ENCODE data around the gene PFKFB3.
A peak's percentile ranks its signal among the peaks of the same experiment; 100 is the strongest.

PFKFB3 gene

GRCh38 chr10:6231730-6232129, 29.0 kb downstream of the PFKFB3 start:
- no peak for DNase-seq (ENCODE audit: low spot score)
- no peak for TF ChIP-seq CTCF (IDR thresholded peaks at IDR 0.05; ENCODE audit: extremely low read depth, missing control alignments)

- peak; percentile 18 for DNase-seq (ENCODE audit: low spot score)
These were observed 29.6 kb downstream of the PFKFB3 start for GRCh38 chr10:6232225-6232807.

GRCh38 chr10:6232846-6233724, 30.4 kb downstream of the PFKFB3 start:
- no peak for TF ChIP-seq CTCF (IDR thresholded peaks at IDR 0.05; ENCODE audit: extremely low read depth, missing control alignments)
- peak; percentile 11 for DNase-seq (ENCODE audit: low spot score)

More at GRCh38 chr10:6232225-6232807, 29.6 kb downstream of the PFKFB3 start:
- TF ChIP-seq CTCF (IDR thresholded peaks at IDR 0.05; ENCODE audit: extremely low read depth, missing control alignments) = no peak

- TF ChIP-seq CTCF (IDR thresholded peaks at IDR 0.05; ENCODE audit: extremely low read depth, missing control alignments) = no peak
- DNase-seq (ENCODE audit: low spot score) = peak; percentile 12
These were observed 31.1 kb downstream of the PFKFB3 start for GRCh38 chr10:6233725-6234277.

- no peak for TF ChIP-seq CTCF (IDR thresholded peaks at IDR 0.05; ENCODE audit: extremely low read depth, missing control alignments)
- DNase-seq (ENCODE audit: low spot score) = no peak
These were observed 31.6 kb downstream of the PFKFB3 start for GRCh38 chr10:6234371-6234770.

GRCh38 chr10:6236349-6237198, 33.8 kb downstream of the PFKFB3 start:
- no peak for TF ChIP-seq CTCF (IDR thresholded peaks at IDR 0.05; ENCODE audit: extremely low read depth, missing control alignments)

More at GRCh38 chr10:6236349-6237198, 33.8 kb downstream of the PFKFB3 start:
- no peak for DNase-seq (ENCODE audit: low spot score)

All from GM20000 (cell line).